Left ventricle myocardium inferior (tissue), 1 donor: ENCODE results near the gene SLC44A5. TPM values are rescaled to one million over a fixed set of nuclear protein-coding genes. Genes with fewer than 3 reads are reported as not detected.

Experiments used
- DNase-seq: peaks from one replicate; pipeline ENCODE4 v3.0.0-alpha.2; 2020
- H3K27ac ChIP-seq: fragments of 200-600 bp; replicated peaks from 2 replicates; pipeline ENCODE4 v1.8.0; 2021
- H3K27me3 ChIP-seq: fragments of 200-600 bp; 2 replicates; pipeline ENCODE4 v1.8.0; 2021; ENCODE audit warnings: low read depth
- H3K36me3 ChIP-seq: fragments of 200-600 bp; 2 replicates; pipeline ENCODE4 v1.8.0; 2021
- H3K4me1 ChIP-seq: fragments of 200-600 bp; 2 replicates; pipeline ENCODE4 v1.8.0; 2021
- H3K4me3 ChIP-seq: fragments of 200-600 bp; 2 replicates; pipeline ENCODE4 v1.8.0; 2021; ENCODE audit warnings: mild to moderate bottlenecking, moderate library complexity
- H3K9me3 ChIP-seq: fragments of 200-600 bp; replicated peaks from 2 replicates; pipeline ENCODE4 v1.8.0; 2021
- CTCF ChIP-seq: fragments of 200-600 bp; IDR thresholded peaks from 2 replicates; pipeline ENCODE4 v1.8.0; 2021; ENCODE audit warnings: antibody characterized with exemption, mild to moderate bottlenecking, borderline replicate concordance
- intact Hi-C: fragments of 100-400 bp; cut with micrococcal nuclease; formaldehyde crosslinking; loops from one replicate; pipeline ENCODE4 v1.11.0; 2022
- total RNA-seq: library from RNA; stranded (reverse); fragmentation: NEBNext Ultra II Directional; extraction: Animal tissue kit (Norgen Biotek cat#: 25700); gene quantifications from one replicate; pipeline ENCODE4 v1.2.1, GENCODE V29; 2021
- donor health status: DM: no; HTN: yes; CAD: no; lungs with severe emphysema.

Gene SLC44A5
- total RNA-seq, 1 donor from 2014 or later: 0.58 TPM

GRCh38 chr1:75616436-75617433, 5.8 kb upstream of the SLC44A5 start:
- no peak for DNase-seq
- Histone ChIP-seq H3K4me3 (peak overlapping the region; percentile 67), H3K4me1 (peaks cover 25% of the 10 kb centered on the region), H3K36me3 (no peaks in the 10 kb centered on the region), H3K27ac (no peak overlapping the region), H3K9me3 (peaks cover 6% of the 10 kb centered on the region), H3K27me3 (peaks cover 63% of the 10 kb centered on the region)
- no peak for TF ChIP-seq CTCF
- intact Hi-C loops: no loop called here

- H3K27me3 ChIP-seq: peaks cover 72% of the 10 kb centered on the region
- intact Hi-C loops: no loop called here
- peak overlapping the region; percentile 67 for H3K4me3 ChIP-seq
- peak; percentile 15 for DNase-seq
- H3K4me1 ChIP-seq: peaks cover 25% of the 10 kb centered on the region
- no peak for TF ChIP-seq CTCF
- H3K27ac ChIP-seq: no peak overlapping the region
- H3K36me3 ChIP-seq: no peaks in the 10 kb centered on the region
- H3K9me3 ChIP-seq: peaks cover 6% of the 10 kb centered on the region
These were observed 4.9 kb upstream of the SLC44A5 start for GRCh38 chr1:75615613-75616435.

GRCh38 chr1:75614399-75614756, 3.5 kb upstream of the SLC44A5 start:
- Histone ChIP-seq H3K4me3 (peak overlapping the region; percentile 67), H3K36me3 (no peaks in the 10 kb centered on the region), H3K4me1 (peaks cover 25% of the 10 kb centered on the region), H3K27ac (no peak overlapping the region), H3K9me3 (no peaks in the 10 kb centered on the region), H3K27me3 (peaks cover 79% of the 10 kb centered on the region)
- no peak for DNase-seq
- intact Hi-C loops: no loop called here
- no peak for TF ChIP-seq CTCF

GRCh38 chr1:75613916-75614315, 3.0 kb upstream of the SLC44A5 start:
- Histone ChIP-seq H3K27ac (no peak overlapping the region), H3K9me3 (no peaks in the 10 kb centered on the region), H3K36me3 (no peaks in the 10 kb centered on the region), H3K27me3 (peaks cover 84% of the 10 kb centered on the region), H3K4me3 (no peak overlapping the region), H3K4me1 (peaks cover 25% of the 10 kb centered on the region)
- intact Hi-C loops: no loop called here
- no peak for TF ChIP-seq CTCF
- no peak for DNase-seq

GRCh38 chr1:75612976-75613375, 2.1 kb upstream of the SLC44A5 start:
- Histone ChIP-seq H3K4me1 (peaks cover 25% of the 10 kb centered on the region), H3K9me3 (no peaks in the 10 kb centered on the region), H3K27ac (no peak overlapping the region), H3K27me3 (peaks cover 80% of the 10 kb centered on the region), H3K36me3 (no peaks in the 10 kb centered on the region), H3K4me3 (no peak overlapping the region)
- TF ChIP-seq CTCF: no peak
- intact Hi-C loops: no loop called here
- no peak for DNase-seq
